GM23338 (cell line): ENCODE measurements around the gene CGREF1. TPM values are rescaled to one million over a fixed set of nuclear protein-coding genes. Genes with fewer than 3 reads are reported as not detected.

Experiments used
- ATAC-seq: fragments of 200-7000 bp; cut with Tn5 transposase; 3 replicates; pipeline ENCODE4 v1.9.1; 2020
- DNase-seq: peaks from one replicate; pipeline ENCODE4 v3.0.0-alpha.2; 2015; ENCODE audit warnings: low spot score
- H2AFZ ChIP-seq: fragments of 200-600 bp; sonication (generic); 2 replicates; pipeline ENCODE4 v1.8.0; 2016; ENCODE audit warnings: antibody characterized with exemption, mild to moderate bottlenecking, moderate library complexity
- H3F3A ChIP-seq: fragments of 200-600 bp; sonication (generic); replicated peaks from 2 replicates; pipeline ENCODE4 v1.8.0; 2017; ENCODE audit warnings: antibody characterized with exemption, mixed run types, low read depth
- H3K27ac ChIP-seq: fragments of 200-600 bp; sonication (generic); 2 replicates; pipeline ENCODE4 v1.6.1; 2016; ENCODE audit warnings: low read depth
- H3K27me3 ChIP-seq: fragments of 200-600 bp; sonication (generic); 2 replicates; pipeline ENCODE4 v1.8.0; 2016; ENCODE audit warnings: mild to moderate bottlenecking, mixed run types, moderate library complexity; ENCODE audit not compliant: insufficient read depth
- H3K36me3 ChIP-seq: fragments of 200-600 bp; sonication (generic); 2 replicates; pipeline ENCODE4 v1.8.0; 2016; ENCODE audit warnings: mild to moderate bottlenecking; ENCODE audit not compliant: insufficient read depth
- H3K4me1 ChIP-seq: fragments of 200-600 bp; sonication (generic); 2 replicates; pipeline ENCODE4 v1.8.0; 2016; ENCODE audit warnings: mild to moderate bottlenecking, moderate library complexity; ENCODE audit not compliant: insufficient read depth
- H3K4me2 ChIP-seq: fragments of 200-600 bp; sonication (generic); 2 replicates; pipeline ENCODE4 v1.7.1; 2017; ENCODE audit warnings: mixed run types
- H3K4me3 ChIP-seq: fragments of 200-600 bp; sonication (generic); 2 replicates; pipeline ENCODE4 v1.6.1; 2016; ENCODE audit warnings: mixed run types
- H3K79me2 ChIP-seq: fragments of 200-600 bp; sonication (generic); replicated peaks from 2 replicates; pipeline ENCODE4 v1.8.0; 2017; ENCODE audit warnings: mild to moderate bottlenecking; ENCODE audit not compliant: insufficient read depth
- H3K9me2 ChIP-seq: fragments of 200-600 bp; sonication (generic); 2 replicates; pipeline ENCODE4 v1.8.0; 2017; ENCODE audit not compliant: insufficient read depth
- H4K20me1 ChIP-seq: fragments of 200-600 bp; sonication (generic); replicated peaks from 2 replicates; pipeline ENCODE4 v1.8.0; 2017; ENCODE audit warnings: mild to moderate bottlenecking; ENCODE audit not compliant: insufficient read depth
- H3K27ac Mint-ChIP-seq: 2 replicates; pipeline ENCODE4 v1.8.0; 2020; ENCODE audit warnings: inconsistent platforms, mild to moderate bottlenecking, moderate library complexity, mixed read lengths
- H3K27me3 Mint-ChIP-seq: 3 replicates; pipeline ENCODE4 v1.8.0; 2022; ENCODE audit warnings: low read depth, mild to moderate bottlenecking, moderate library complexity, mixed read lengths, inconsistent platforms; ENCODE audit not compliant: insufficient read depth, poor library complexity
- H3K36me3 Mint-ChIP-seq: 3 replicates; pipeline ENCODE4 v1.8.0; 2021; ENCODE audit warnings: low read depth, mild to moderate bottlenecking, inconsistent platforms, moderate library complexity, mixed read lengths
- H3K4me1 Mint-ChIP-seq: 3 replicates; pipeline ENCODE4 v1.8.0; 2020; ENCODE audit warnings: mild to moderate bottlenecking, inconsistent platforms, mixed read lengths
- H3K4me3 Mint-ChIP-seq: 3 replicates; pipeline ENCODE4 v1.8.0; 2021; ENCODE audit warnings: moderate library complexity, mild to moderate bottlenecking, inconsistent platforms, mixed read lengths
- H3K9me3 Mint-ChIP-seq: 3 replicates; pipeline ENCODE4 v1.8.0; 2020; ENCODE audit warnings: moderate library complexity, mild to moderate bottlenecking, inconsistent platforms, mixed read lengths
- CREB1 ChIP-seq: fragments of 250-450 bp; sonication (Bioruptor Pico); IDR thresholded peaks from 2 replicates; pipeline ENCODE4 v1.5.0; 2020; ENCODE audit warnings: low read depth, mild to moderate bottlenecking, moderate library complexity
- ETS1 ChIP-seq: IDR thresholded peaks from 2 replicates; pipeline ENCODE4 v1.6.1; 2016; ENCODE audit warnings: antibody characterized with exemption
- EZH2 ChIP-seq: fragments of 200-600 bp; sonication (generic); IDR thresholded peaks from one replicate; pipeline ENCODE4 v1.8.0; 2017; ENCODE audit warnings: antibody characterized with exemption, mild to moderate bottlenecking, low read depth; ENCODE audit not compliant: unreplicated experiment
- EZH2phosphoT487 ChIP-seq: fragments of 200-600 bp; sonication (generic); IDR thresholded peaks from one replicate; pipeline ENCODE4 v1.8.1; 2018; ENCODE audit warnings: antibody characterized with exemption; ENCODE audit not compliant: unreplicated experiment
- JUNB ChIP-seq: IDR thresholded peaks from one replicate; pipeline ENCODE4 v1.6.1; 2016; ENCODE audit warnings: antibody characterized with exemption; ENCODE audit not compliant: unreplicated experiment
- POLR2AphosphoS5 ChIP-seq: IDR thresholded peaks from 2 replicates; pipeline ENCODE4 v1.6.1; 2016; ENCODE audit warnings: antibody characterized with exemption, low read depth
- STAT1 ChIP-seq: IDR thresholded peaks from one replicate; pipeline ENCODE4 v1.6.1; 2016; ENCODE audit warnings: antibody characterized with exemption; ENCODE audit not compliant: unreplicated experiment
- ZNF114 ChIP-seq: fragments of 250-450 bp; sonication (Bioruptor Pico); IDR thresholded peaks from 2 replicates; pipeline ENCODE4 v1.5.0; 2020; ENCODE audit warnings: mild to moderate bottlenecking, moderate library complexity
- ZNF331 ChIP-seq: fragments of 250-450 bp; sonication (Bioruptor Pico); IDR thresholded peaks from 2 replicates; pipeline ENCODE4 v1.5.0; 2020; ENCODE audit warnings: low read depth, mild to moderate bottlenecking, moderate library complexity
- ZNF462 ChIP-seq: fragments of 250-450 bp; sonication (Bioruptor Pico); IDR thresholded peaks from 2 replicates; pipeline ENCODE4 v1.5.0; 2020; ENCODE audit warnings: mild to moderate bottlenecking, moderate library complexity
- polyA plus RNA-seq: library from polyadenylated mRNA; unstranded; fragments of >200 nt; fragmentation: Nextera tagmentation; extraction: Ambion mirVana; gene quantifications from 2 replicates; pipeline ENCODE4 v1.2.1, GENCODE V29; 2016
- total RNA-seq: library from RNA; depleted of rRNA; stranded (reverse); fragments of >200 nt; shearing (Covaris generic); gene quantifications from 2 replicates; pipeline ENCODE4 v1.2.3, GENCODE V29; 2014
- TF ChIP-seq, protein P1 (sequence below), 2 experiments: fragments of 200-600 bp in 1 of 2; sonication (generic) in 1 of 2; conservative IDR thresholded peaks; 2 replicates each; pipeline versions ENCODE4 v1.5.1 to v1.6.1; 2016 to 2017; ENCODE audit warnings: antibody characterized with exemption in 2 of 2, low read depth in 2 of 2, mild to moderate bottlenecking in 2 of 2, moderate library complexity in 1 of 2

Gene CGREF1
- total and polyA plus RNA-seq, 2 experiments from 2014 or later = 4.1 to 4.5 TPM

DNA sequence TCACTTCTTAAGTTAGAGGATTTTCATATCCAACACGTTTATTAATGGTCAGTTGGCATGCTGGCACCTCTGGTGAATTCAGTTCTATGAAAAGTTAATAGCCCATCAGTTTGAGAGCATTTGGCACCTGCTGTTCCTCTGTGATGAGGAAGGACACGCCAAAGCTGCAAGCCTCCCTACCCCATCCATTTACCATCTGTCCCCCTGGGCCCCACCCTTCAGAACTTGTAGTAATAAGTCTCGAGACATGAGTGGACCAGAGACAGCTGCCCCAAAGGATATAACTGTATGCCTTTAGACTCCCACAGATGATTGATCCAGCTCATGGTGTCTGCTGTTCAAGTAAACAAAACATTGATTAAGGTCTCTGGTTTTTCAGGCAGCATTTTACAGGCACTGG, 53.8 kb downstream of the CGREF1 start:
- H3K4me3 ChIP-seq = no peak overlapping the region
- H3K4me2 ChIP-seq = no peak overlapping the region
- no peaks in the 10 kb centered on the region for H3K27me3 ChIP-seq
- Mint-ChIP-seq H3K9me3 (no peaks in the 10 kb centered on the region), H3K4me1 (peaks cover 2% of the 10 kb centered on the region; the same call in 1 of the 3 replicates), H3K36me3 (peaks cover 39% of the 10 kb centered on the region), H3K27me3 (peaks cover 11% of the 10 kb centered on the region), H3K27ac (no peak overlapping the region), H3K4me3 (no peak overlapping the region)
- peaks cover 16% of the 10 kb centered on the region; the same call in 1 of the 2 replicates for H3F3A ChIP-seq
- no peaks in the 10 kb centered on the region for H3K9me2 ChIP-seq
- peaks cover 6% of the 10 kb centered on the region for H4K20me1 ChIP-seq
- peaks cover 3% of the 10 kb centered on the region; the same call in 1 of the 2 replicates for H3K36me3 ChIP-seq
- no peak overlapping the region for H2AFZ ChIP-seq
- H3K4me1 ChIP-seq = peaks cover 2% of the 10 kb centered on the region; the same call in 1 of the 2 replicates
- ATAC-seq = no peak
- no peak for TF ChIP-seq STAT1
- TF ChIP-seq JUNB = no peak
- no peak for TF ChIP-seq EZH2phosphoT487
- no peak for TF ChIP-seq ZNF462
- no peak for TF ChIP-seq EZH2
- no peak for TF ChIP-seq ETS1
- no peak for TF ChIP-seq ZNF331 (CRISPR knock-in tag)
- no peak for TF ChIP-seq POLR2AphosphoS5
- TF ChIP-seq, protein P1, sequence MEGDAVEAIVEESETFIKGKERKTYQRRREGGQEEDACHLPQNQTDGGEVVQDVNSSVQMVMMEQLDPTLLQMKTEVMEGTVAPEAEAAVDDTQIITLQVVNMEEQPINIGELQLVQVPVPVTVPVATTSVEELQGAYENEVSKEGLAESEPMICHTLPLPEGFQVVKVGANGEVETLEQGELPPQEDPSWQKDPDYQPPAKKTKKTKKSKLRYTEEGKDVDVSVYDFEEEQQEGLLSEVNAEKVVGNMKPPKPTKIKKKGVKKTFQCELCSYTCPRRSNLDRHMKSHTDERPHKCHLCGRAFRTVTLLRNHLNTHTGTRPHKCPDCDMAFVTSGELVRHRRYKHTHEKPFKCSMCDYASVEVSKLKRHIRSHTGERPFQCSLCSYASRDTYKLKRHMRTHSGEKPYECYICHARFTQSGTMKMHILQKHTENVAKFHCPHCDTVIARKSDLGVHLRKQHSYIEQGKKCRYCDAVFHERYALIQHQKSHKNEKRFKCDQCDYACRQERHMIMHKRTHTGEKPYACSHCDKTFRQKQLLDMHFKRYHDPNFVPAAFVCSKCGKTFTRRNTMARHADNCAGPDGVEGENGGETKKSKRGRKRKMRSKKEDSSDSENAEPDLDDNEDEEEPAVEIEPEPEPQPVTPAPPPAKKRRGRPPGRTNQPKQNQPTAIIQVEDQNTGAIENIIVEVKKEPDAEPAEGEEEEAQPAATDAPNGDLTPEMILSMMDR (conservative IDR thresholded peaks at IDR 0.05; ENCODE audit: low read depth in 2 of 2) = no peak
- no peak for TF ChIP-seq ZNF114 (CRISPR knock-in tag)
- TF ChIP-seq CREB1 (CRISPR knock-in tag) = no peak
- no peak overlapping the region for H3K27ac ChIP-seq
- H3K79me2 ChIP-seq = peaks cover 7% of the 10 kb centered on the region
- DNase-seq = no peak
